Muscle of leg (tissue), 11 donors: ENCODE data around the gene OPRL1. TPM values are rescaled to one million over a fixed set of nuclear protein-coding genes. Genes with fewer than 3 reads are reported as not detected.

Source experiments
- DNase-seq: peaks from one replicate; pipeline ENCODE4 v3.0.0; 2013
- H3K27ac ChIP-seq: one replicate; pipeline ENCODE4 v1.5.1; 2013; ENCODE audit warnings: mild to moderate bottlenecking, low read length, control low read depth
- H3K27me3 ChIP-seq: one replicate; pipeline ENCODE4 v1.6.1; 2013; ENCODE audit warnings: low read length; ENCODE audit not compliant: control insufficient read depth, insufficient read depth
- H3K36me3 ChIP-seq: one replicate; pipeline ENCODE4 v1.6.1; 2013; ENCODE audit warnings: low read length; ENCODE audit not compliant: control insufficient read depth, insufficient read depth
- H3K4me1 ChIP-seq: one replicate; pipeline ENCODE4 v1.6.1; 2013; ENCODE audit warnings: low read length; ENCODE audit not compliant: control insufficient read depth, insufficient read depth
- H3K4me3 ChIP-seq: one replicate; pipeline ENCODE4 v1.5.1; 2013; ENCODE audit warnings: low read length, control low read depth
- H3K9me3 ChIP-seq: replicated peaks from 2 replicates; pipeline ENCODE4 v1.6.1; 2013; ENCODE audit warnings: low read depth, low read length; ENCODE audit not compliant: control insufficient read depth
- WGBS: methylation state at CpG from one replicate; pipeline ENCODE4 v1.1.5; 2013; ENCODE audit warnings: missing lambda C conversion rate; ENCODE audit not compliant: insufficient coverage; 5-methylcytosine and 5-hydroxymethylcytosine counted together
- polyA plus RNA-seq, 8 donors: library from polyadenylated mRNA; unstranded; fragments of 120-200 nt; gene quantifications; one replicate each; pipeline versions ENCODE4 v1.2.1 to v1.2.3, GENCODE V29; 2013; ENCODE audit warnings: inconsistent platforms in 1 of 8, low replicate concordance in 1 of 8; ENCODE audit not compliant: insufficient read length in 8 of 8, insufficient read depth in 1 of 8
- total RNA-seq: library from RNA; stranded (reverse); fragments of 120-200 nt; gene quantifications from one replicate; pipeline ENCODE4 v1.2.4, GENCODE V29; 2013

OPRL1 gene
- total and polyA plus RNA-seq, 9 donors, result 0.93 to 1.4 (median 1.3) TPM

DNA sequence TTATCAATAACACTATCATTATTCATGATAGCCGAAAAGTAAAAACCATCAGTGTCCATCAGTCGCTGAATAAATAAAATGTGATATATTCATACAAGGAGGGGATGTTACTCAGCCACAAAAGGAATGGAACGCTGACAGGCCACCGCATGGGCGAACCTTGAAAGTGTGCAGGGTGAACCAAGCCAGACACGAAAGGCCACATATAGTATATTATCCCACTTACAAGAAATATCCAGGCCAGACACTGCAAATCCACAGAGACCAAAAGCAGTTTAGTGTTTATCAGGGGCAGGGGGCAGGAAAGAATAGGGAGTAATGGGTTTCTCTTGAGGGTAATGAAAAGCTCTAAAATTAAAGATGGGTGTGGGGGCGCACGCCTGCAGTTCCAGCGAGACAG, 36.1 kb upstream of the OPRL1 start:
- no peak overlapping the region for H3K27ac ChIP-seq
- WGBS, result no CpG with 5 or more reads among the region's 9 CpGs
- H3K9me3 ChIP-seq, result no peaks in the 10 kb centered on the region
- no peak overlapping the region for H3K4me3 ChIP-seq
- DNase-seq, result no peak
- no peaks in the 10 kb centered on the region for H3K36me3 ChIP-seq
- H3K4me1 ChIP-seq, result peaks cover 34% of the 10 kb centered on the region
- H3K27me3 ChIP-seq, result peaks cover 91% of the 10 kb centered on the region

DNA sequence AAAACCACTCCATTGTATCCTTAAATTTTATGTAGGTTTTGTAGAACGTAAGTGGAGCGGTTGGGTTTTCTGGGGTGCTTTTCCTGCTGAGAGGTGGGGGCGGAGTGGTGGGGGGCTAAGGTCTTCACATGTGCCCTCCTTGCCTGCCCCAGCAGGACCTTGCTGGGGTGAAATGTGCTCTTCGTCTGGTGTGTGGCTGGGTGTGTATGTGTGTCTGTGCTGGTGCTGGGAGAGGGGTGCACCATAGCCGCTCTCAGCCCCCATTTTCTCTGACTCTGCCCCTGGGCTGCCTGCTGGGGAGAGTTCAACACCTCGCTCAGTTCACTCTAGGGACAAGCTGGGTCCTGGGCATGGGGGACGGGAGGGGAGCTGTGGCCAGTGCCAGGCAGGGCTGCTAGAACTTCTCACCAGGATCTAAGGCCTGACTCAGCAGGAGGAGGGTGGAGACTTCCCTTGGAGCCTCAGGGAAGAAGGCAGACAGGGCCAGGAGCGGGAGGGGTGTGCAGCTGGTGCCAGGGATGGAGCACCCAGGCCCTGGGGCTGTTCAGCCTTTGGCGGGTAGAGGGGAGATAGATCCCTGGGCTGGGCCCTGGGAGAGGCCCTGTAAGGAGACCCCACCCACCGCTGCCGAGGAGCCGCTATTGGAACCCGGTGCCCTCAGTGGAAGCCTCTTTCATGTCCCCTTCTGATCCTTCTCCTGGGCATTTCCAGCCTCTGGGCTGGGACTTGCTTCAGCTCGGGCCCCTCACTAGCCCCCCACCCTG, 35.2 kb upstream of the OPRL1 start:
- peak overlapping the region; percentile 51 for H3K27ac ChIP-seq
- H3K4me1 ChIP-seq, result peaks cover 27% of the 10 kb centered on the region
- H3K9me3 ChIP-seq, result no peaks in the 10 kb centered on the region
- H3K36me3 ChIP-seq, result no peaks in the 10 kb centered on the region
- WGBS, result 59% methylated on average over 10 of the region's 14 CpGs
- H3K27me3 ChIP-seq, result peaks cover 83% of the 10 kb centered on the region
- H3K4me3 ChIP-seq, result no peak overlapping the region
- peak; percentile 21 for DNase-seq

DNA sequence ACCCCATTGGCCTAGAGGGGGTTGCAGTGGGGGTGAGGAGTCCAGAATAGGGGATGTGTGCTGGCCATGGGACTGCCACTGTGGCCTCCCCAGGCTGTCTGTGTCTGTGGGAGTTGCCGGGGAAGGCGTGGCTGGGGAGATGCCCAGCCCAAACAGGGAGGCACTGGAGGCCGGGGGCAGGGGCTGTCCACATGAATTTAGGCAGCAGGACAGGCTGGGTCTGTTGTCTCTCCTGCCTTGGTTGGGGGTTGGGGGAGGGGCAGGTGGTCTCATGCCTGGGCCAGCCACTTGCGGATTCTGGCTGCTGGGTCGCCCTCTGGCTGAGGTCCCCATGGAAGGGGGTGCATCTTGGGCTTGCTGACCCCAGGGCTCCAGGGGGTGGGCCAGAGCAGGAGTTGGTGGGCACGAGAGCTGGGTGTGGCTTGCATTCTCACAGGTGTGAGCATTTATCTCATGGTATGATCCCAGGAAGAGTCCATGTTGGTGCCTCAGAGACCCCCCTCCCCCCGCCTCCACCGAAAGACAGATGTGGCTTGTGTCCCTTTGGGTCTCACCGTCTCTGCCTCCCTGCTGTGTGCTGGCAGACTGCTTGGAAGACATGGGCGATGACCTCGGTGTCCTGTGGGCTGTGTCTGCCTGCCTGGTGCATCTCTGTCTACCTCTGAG, 34.4 kb upstream of the OPRL1 start:
- peaks cover 83% of the 10 kb centered on the region for H3K27me3 ChIP-seq
- no peak overlapping the region for H3K27ac ChIP-seq
- 52% methylated on average over 10 of the region's 11 CpGs for WGBS
- DNase-seq, result no peak
- H3K4me3 ChIP-seq, result no peak overlapping the region
- H3K9me3 ChIP-seq, result no peaks in the 10 kb centered on the region
- peaks cover 28% of the 10 kb centered on the region for H3K4me1 ChIP-seq
- H3K36me3 ChIP-seq, result no peaks in the 10 kb centered on the region

DNA sequence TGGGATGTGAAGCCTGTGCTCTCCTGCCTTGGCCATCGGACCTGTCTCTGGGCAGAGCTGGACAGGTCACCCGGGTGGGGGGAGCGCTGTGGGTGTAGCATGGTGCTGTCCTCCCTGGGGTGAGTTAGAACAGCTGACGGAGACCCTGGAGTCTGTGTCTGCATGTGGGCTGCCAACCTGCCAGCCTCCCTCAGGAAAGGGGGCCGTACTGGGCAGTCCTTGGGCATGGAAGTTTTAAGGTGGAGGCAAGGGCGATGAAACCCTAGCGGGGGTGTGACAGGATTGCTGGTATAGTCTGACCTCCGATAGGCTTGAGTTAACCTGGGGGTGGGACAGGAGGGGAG, 32.9 kb upstream of the OPRL1 start:
- no peaks in the 10 kb centered on the region for H3K36me3 ChIP-seq
- DNase-seq, result no peak
- peaks cover 23% of the 10 kb centered on the region for H3K4me1 ChIP-seq
- H3K4me3 ChIP-seq, result peak overlapping the region; percentile 33
- peaks cover 83% of the 10 kb centered on the region for H3K27me3 ChIP-seq
- WGBS, result 67% methylated on average over 6 of the region's 8 CpGs
- no peak overlapping the region for H3K27ac ChIP-seq
- H3K9me3 ChIP-seq, result no peaks in the 10 kb centered on the region

DNA sequence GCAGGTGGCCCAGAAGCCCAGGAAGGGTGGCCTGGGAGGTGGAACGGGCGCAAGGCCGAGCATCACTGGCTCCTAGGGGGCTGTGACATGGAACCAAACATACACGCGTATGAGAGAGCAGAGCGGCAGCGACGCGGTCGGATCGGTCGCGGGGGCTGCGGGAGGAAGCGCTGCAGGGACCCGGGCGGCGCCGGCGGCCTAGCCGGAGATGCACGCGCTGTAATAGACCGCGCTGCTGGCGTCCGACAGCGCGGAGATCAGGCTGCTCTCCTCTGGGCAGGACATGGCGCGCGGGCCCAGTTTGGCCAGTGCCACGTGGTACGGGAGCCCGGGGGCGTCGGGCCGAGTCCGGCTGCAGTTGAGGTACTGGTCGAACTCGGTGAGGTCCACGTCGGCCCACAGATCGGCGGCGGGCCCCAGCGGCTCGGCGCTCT, 31.9 kb upstream of the OPRL1 start:
- Histone ChIP-seq H3K27ac (no peak overlapping the region), H3K4me3 (peak overlapping the region; percentile 33), H3K36me3 (no peaks in the 10 kb centered on the region), H3K4me1 (peaks cover 24% of the 10 kb centered on the region), H3K9me3 (no peaks in the 10 kb centered on the region), H3K27me3 (peaks cover 86% of the 10 kb centered on the region)
- no peak for DNase-seq
- 4% methylated on average over 49 of the region's 49 CpGs for WGBS

DNA sequence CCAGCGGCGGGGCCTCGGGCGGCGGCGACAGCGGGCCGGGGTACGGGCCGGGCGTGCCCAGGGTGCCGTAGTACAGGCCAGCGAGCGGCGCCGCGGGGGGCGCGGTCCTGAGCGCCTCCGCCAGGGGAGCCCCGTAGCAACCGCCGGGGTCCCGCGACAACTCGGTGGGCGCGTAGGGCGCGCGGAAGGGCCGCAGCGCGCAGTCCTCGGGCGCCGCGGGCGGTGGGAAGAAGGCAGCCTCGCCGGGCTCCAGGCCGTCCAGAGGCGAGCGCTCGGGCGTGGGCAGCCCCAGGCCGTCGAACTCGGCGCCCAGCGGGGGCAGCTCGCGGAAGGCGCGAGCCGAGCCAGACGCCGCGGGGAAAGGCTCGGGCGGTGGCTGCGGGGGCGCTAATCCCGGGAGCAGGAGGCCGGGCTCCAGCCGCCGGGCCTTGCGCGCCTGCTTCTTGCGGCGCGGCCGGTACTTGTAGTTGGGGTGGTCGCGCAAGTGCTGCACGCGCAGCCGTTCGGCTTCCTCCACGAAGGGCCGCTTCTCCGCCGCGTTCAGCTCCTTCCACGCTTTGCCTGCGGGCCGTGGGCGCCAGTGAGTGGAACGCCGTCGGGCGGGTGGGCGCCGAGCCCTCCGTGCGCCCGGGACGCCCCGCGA, 31.4 kb upstream of the OPRL1 start:
- WGBS, result 2% methylated on average over 93 of the region's 101 CpGs
- no peak for DNase-seq
- Histone ChIP-seq H3K4me1 (peaks cover 27% of the 10 kb centered on the region), H3K4me3 (no peak overlapping the region), H3K27me3 (peaks cover 82% of the 10 kb centered on the region), H3K9me3 (no peaks in the 10 kb centered on the region), H3K36me3 (no peaks in the 10 kb centered on the region), H3K27ac (no peak overlapping the region)

DNA sequence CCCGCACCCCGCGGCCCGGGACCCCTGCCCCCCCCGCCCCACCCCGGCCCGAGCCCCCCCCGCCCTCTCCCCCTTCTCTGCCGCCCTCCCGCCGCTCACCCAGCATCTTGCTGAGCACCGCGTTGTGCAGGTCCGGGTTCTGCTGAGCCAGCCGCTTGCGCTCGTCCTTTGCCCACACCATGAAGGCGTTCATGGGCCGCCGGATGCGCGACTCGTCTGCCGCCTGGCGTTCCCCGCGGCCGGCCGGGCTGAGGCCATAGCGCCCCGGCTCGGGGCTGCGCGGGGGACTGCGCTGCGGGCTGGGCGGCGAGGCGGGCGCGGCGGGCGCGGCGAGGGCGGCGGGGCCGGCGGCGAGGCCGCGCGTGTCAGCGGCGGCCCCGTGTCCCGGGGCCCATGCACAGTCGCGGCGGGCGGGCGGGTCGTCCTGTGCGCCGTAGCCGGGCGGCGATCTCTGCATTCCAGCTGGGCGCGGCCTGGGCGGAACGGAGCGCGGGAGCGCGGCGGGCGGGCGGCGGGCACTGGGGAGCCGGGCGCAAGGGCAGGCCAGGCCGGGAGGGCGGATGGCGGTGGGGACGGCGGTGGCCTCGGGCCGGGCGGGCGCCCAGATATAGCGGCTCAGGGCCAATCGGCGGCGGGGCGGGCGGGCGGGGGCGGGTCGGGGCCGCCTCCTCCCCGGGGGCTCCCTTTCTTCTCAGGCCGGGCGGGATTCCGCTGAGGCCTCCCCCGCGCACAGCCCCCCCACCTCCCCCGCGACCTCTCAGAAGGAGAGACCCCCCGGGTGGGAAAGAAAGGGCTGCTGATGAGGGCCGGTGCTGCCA, 30.6 kb upstream of the OPRL1 start, which contains the start of gene SOX18:
TSS of gene SOX18 (minus strand) at position 580 of the 818 bp plus-strand sequence. CDS start at position 457, 123 bp downstream.
- H3K4me1 ChIP-seq, result peaks cover 34% of the 10 kb centered on the region
- no peaks in the 10 kb centered on the region for H3K9me3 ChIP-seq
- DNase-seq, result no peak
- no peaks in the 10 kb centered on the region for H3K36me3 ChIP-seq
- H3K27ac ChIP-seq, result peak within 1 kb of the TSS; percentile 74
- H3K4me3 ChIP-seq, result peak within 1 kb of the TSS; percentile 24
- peaks cover 75% of the 10 kb centered on the region for H3K27me3 ChIP-seq
- WGBS, result under 1% methylated on average over 70 of the region's 111 CpGs

DNA sequence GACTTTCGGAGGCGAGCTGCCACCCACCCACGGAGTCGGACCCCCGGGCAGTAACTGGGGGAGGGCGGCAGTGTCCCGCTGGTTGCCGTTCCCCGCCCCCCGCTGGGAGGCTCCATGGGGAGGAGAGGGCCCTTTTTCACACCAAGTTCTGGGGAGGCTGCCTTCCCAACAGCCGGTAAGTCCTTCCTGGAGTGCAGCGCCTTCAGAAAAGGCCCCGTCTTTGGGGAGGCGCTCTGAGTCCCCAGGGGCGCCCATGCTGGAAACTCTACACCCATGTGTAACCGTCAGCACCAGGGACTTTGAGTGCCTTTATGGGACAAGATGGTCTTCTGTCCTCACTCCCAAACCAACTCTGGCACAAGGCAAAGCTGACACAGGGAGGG, 30.0 kb upstream of the OPRL1 start:
- H3K4me1 ChIP-seq, result peaks cover 38% of the 10 kb centered on the region
- no peaks in the 10 kb centered on the region for H3K9me3 ChIP-seq
- peaks cover 69% of the 10 kb centered on the region for H3K27me3 ChIP-seq
- peak overlapping the region; percentile 24 for H3K4me3 ChIP-seq
- no peak for DNase-seq
- H3K36me3 ChIP-seq, result no peaks in the 10 kb centered on the region
- peak overlapping the region; percentile 74 for H3K27ac ChIP-seq
- WGBS, result 14% methylated on average over 15 of the region's 16 CpGs

DNA sequence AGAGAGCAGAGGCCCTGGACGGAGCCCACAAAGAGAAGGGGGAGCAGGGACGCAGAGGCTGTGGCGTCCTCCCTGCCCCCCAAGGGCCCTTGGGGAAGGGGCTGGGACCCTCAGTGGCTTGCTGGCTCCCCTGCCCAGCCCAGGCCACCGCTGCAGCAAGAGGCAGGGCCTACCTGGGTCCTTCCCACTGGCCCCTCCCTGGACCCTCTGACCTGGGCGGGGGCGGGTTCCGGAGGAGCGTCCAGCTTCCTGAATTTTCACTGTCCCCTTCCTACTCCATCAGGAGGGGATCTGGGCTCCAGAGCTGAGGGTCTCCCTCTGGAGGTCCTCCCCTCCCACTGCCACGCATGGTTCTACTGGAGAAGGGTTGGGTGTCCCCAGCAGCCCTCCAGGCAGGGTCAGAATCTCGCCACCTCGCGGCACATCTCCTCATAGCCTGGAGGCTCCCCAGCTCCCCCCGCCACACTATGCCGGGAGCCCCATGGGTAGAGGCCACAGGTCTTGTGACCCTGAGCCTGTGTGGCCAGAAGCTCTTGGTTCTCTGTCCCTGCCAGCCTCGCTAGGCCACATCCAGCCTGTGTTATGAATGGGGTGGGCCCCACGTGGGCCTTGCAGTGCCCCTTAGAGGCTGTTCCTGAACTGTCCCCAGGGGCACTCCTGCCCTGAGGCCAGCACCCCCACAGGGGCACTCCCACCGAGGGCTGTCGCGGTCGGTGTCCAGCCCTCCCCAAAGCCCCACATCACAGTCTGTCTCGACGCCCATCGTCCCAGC, 29.4 kb upstream of the OPRL1 start:
- Histone ChIP-seq H3K27me3 (peaks cover 64% of the 10 kb centered on the region), H3K4me3 (peak overlapping the region; percentile 24), H3K27ac (peak overlapping the region; percentile 74), H3K4me1 (peaks cover 38% of the 10 kb centered on the region), H3K9me3 (no peaks in the 10 kb centered on the region), H3K36me3 (no peaks in the 10 kb centered on the region)
- 61% methylated on average over 17 of the region's 23 CpGs for WGBS
- no peak for DNase-seq
